GM12872 (cell line): Measurements from ENCODE around the gene STAG1.

ENCODE experiments used
- CTCF ChIP-seq: IDR thresholded peaks from 3 replicates; pipeline ENCODE4 v1.5.1; 2011; ENCODE audit warnings: low read depth, mild to moderate bottlenecking, low read length, moderate library complexity; ENCODE audit not compliant: insufficient read depth

STAG1 gene

GRCh38 chr3:136311968-136312367 is 440.2 kb downstream of the STAG1 start:
- TF ChIP-seq CTCF: no peak

DNA sequence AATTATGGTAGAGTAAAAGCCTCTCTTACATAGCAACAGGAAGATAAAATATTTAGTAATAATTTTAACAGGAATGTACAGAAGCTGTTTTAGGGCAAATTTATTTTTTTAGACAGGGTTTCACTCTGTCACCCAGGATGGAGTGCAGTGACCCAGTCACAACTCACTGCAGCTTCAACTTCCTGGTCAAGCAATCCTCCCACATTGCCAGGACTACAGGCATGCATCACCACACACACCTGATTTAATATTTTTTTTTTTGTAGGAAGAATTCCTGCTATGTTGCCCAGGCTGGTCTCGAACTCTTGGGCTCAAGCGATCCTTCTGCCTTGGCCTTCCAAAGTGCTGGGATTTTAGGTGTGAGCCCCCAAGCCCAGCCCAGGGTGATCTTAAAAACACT is 440.9 kb downstream of the STAG1 start:
- no peak for TF ChIP-seq CTCF

DNA sequence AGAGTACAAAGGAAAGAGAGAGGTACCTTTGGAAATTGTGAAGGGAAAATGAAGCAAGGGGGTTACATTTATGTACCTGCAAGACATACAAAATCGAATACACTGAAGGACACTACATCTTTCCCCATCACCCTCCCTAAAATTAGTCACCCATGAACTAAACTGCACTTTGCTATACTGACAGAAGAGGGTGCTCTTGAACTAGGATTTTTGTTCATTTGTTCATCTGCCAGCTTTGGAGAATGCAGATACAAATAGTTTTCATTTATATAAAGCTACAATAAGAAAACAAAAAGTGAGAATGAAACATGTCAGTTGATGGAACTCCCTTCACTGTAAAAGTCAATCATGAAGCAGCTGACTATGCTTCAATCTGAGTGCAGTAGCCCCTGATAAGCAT is 446.3 kb downstream of the STAG1 start:
- peak; percentile 37; the same call in 1 of the 3 replicates for TF ChIP-seq CTCF

DNA sequence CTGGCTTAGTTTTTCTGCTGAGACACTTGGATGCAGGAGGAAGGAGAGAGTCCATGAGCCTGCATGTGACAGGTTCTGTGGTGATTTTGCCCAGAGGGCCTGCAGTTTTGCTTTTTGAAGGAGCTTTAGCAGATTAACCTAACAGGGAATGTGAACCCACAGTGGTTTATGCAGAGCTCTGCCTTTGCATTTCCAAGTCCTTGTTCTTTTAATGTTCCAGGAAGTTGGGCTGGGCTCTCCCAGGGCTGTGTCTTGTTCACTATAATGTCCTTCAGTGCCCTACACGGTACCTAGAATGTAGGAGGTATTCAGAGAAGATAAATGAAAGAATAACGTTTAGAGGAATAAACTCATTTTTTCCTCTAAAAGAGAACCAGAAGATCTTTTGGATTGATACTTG is 451.7 kb downstream of the STAG1 start:
- no peak for TF ChIP-seq CTCF

DNA sequence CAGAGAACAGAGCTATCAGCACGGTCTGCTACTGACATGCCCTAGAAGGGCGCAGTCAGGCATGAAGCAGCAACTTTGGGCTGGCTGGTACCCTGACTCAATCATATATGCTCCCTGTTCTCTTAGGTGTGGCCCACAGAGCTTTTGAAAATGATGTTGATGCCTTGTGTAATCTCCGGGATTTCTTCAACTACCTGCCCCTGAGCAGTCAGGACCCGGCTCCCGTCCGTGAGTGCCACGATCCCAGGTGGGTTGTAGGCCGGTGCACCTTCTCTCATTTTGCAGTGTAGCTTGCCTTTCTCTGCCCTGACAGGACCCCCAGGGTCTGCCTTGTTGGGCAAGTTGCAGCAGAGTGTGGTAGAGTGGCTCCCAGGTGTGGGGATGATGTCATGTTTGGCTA is 454.4 kb downstream of the STAG1 start:
- no peak for TF ChIP-seq CTCF

DNA sequence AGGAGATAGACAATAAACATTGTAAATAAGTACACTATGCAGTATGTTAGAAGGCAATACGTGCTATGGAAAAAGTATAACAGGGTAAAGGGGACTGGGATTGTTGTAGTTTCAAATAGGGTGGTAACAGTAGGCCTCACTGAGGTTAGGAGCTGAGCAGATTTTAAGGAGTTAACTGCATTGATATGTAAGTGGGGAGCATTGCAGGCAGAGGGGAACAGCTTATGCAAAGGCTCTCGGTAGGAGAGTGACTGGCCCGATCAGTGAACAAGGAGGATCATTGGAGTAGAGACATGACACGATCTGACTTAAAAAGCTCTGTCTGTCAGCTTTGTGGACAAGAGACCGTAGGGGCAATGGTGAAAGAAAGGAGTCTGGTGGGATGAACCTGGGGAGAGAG is 455.2 kb downstream of the STAG1 start:
- no peak for TF ChIP-seq CTCF

GRCh38 chr3:136294176-136294575 is 458.0 kb downstream of the STAG1 start:
- TF ChIP-seq CTCF: no peak

GRCh38 chr3:136293279-136293678 is 458.9 kb downstream of the STAG1 start:
- no peak for TF ChIP-seq CTCF
